K562 (cell line): ENCODE results near the gene ADARB2. TPM values are rescaled to one million over a fixed set of nuclear protein-coding genes. Genes with fewer than 3 reads are reported as not detected.

Experiments
- ATAC-seq: fragments of 200-7000 bp; cut with Tn5 transposase; 3 replicates; pipeline ENCODE4 v1.9.1; 2020; ENCODE audit warnings: moderate library complexity
- BruUV-seq: library from RNA; stranded (reverse); fragments of 400-500 nt; replicated peaks from 2 replicates; lab custom pipeline; 2021; lab: Mats Ljungman, UMichigan
- CTCF ChIA-PET: fragments of 300-600 bp; formaldehyde crosslinking; extraction: SDS; loops from one replicate; lab custom pipeline; 2021; ENCODE audit warnings: low intra/inter-chr PET ratio; lab: Yijun Ruan, JAX
- POLR2A ChIA-PET: fragments of 300-600, 350-650 bp; sonication (Branson Sonifier 250); formaldehyde crosslinking; extraction: SDS; loops from one replicate; lab custom pipeline; 2021; ENCODE audit warnings: antibody characterized with exemption, inconsistent platforms; lab: Yijun Ruan, JAX
- DNase-seq, 4 experiments: peaks; one replicate each; pipeline versions ENCODE4 v3.0.0 to v3.0.0-alpha.2; 2011 to 2018; ENCODE audit warnings: low spot score in 3 of 4, mixed read lengths in 3 of 4; ENCODE audit errors: extremely low read depth in 1 of 4
- FAIRE-seq: peaks from 2 replicates; lab custom pipeline; 2011; peaks lifted over from hg19 to GRCh38; lab: Jason Lieb, UNC
- H2AFZ ChIP-seq: 2 replicates; pipeline ENCODE4 v1.6.0; 2011; ENCODE audit warnings: low read depth, low read length, control low read depth, inconsistent platforms
- H3K27ac ChIP-seq: fragments of 200-600 bp; 3 replicates; pipeline ENCODE4 v1.8.0; 2011; ENCODE audit warnings: low read depth, mild to moderate bottlenecking, control low read depth, inconsistent platforms, low read length, moderate library complexity, mixed read lengths; ENCODE audit errors: extremely low read depth
- H3K27me3 ChIP-seq, 2 experiments: fragments of 300-600 bp in 1 of 2; 2 replicates in 1 of 2; 3 replicates in 1 of 2; pipeline versions ENCODE4 v1.6.0 to v1.8.0; 2011; ENCODE audit warnings: inconsistent platforms in 2 of 2, low read length in 2 of 2, mild to moderate bottlenecking in 1 of 2, mixed read lengths in 1 of 2, moderate library complexity in 1 of 2; ENCODE audit not compliant: control insufficient read depth in 2 of 2, insufficient read depth in 2 of 2
- H3K36me3 ChIP-seq: fragments of 300-600 bp; 3 replicates; pipeline ENCODE4 v1.8.0; 2011; ENCODE audit warnings: mild to moderate bottlenecking, low read length, inconsistent platforms; ENCODE audit not compliant: control insufficient read depth, insufficient read depth
- H3K4me1 ChIP-seq, 2 experiments: fragments of 200-600 bp in 1 of 2; replicated peaks in 1 of 2; 2 replicates in 1 of 2; 3 replicates in 1 of 2; pipeline versions ENCODE4 v1.5.1 to v1.8.0; 2011; ENCODE audit warnings: inconsistent platforms in 2 of 2, low read length in 2 of 2, mild to moderate bottlenecking in 1 of 2, mixed read lengths in 1 of 2, moderate library complexity in 1 of 2; ENCODE audit not compliant: control insufficient read depth in 2 of 2, insufficient read depth in 2 of 2
- H3K4me2 ChIP-seq: 2 replicates; pipeline ENCODE4 v1.6.1; 2011; ENCODE audit warnings: low read length, control low read depth, inconsistent platforms, mixed read lengths; ENCODE audit not compliant: insufficient read depth
- H3K4me3 ChIP-seq: fragments of 200-600 bp; sonication (generic), shearing (Covaris generic); 2 replicates; pipeline ENCODE4 v1.5.1; 2016; ENCODE audit warnings: control low read depth, inconsistent platforms
- H3K79me2 ChIP-seq: fragments of 200-600 bp; 3 replicates; pipeline ENCODE4 v1.8.0; 2011; ENCODE audit warnings: low read length, inconsistent platforms; ENCODE audit not compliant: control insufficient read depth, insufficient read depth
- H3K9ac ChIP-seq, 2 experiments: 2 replicates each; pipeline versions ENCODE4 v1.6.0 to v1.6.1; 2011; ENCODE audit warnings: low read depth in 2 of 2, low read length in 2 of 2, control low read depth in 1 of 2, inconsistent platforms in 1 of 2, mild to moderate bottlenecking in 1 of 2, mixed read lengths in 1 of 2; ENCODE audit not compliant: insufficient read depth in 1 of 2
- H3K9me1 ChIP-seq: one replicate; pipeline ENCODE4 v1.6.0; 2011; ENCODE audit warnings: inconsistent platforms, mild to moderate bottlenecking, low read length, moderate library complexity; ENCODE audit not compliant: control insufficient read depth, insufficient read depth
- H3K9me3 ChIP-seq: replicated peaks from 2 replicates; pipeline ENCODE4 v1.5.1; 2011; ENCODE audit warnings: low read depth, low read length, inconsistent platforms; ENCODE audit not compliant: control insufficient read depth, insufficient read depth
- H4K20me1 ChIP-seq: replicated peaks from 2 replicates; pipeline ENCODE4 v1.6.1; 2011; ENCODE audit warnings: low read length, inconsistent platforms, mixed read lengths; ENCODE audit not compliant: control insufficient read depth, insufficient read depth
- ATF7 ChIP-seq: fragments of 450-650 bp; IDR thresholded peaks from 2 replicates; pipeline ENCODE4 v1.7.1; 2014; ENCODE audit warnings: mild to moderate bottlenecking, moderate library complexity
- EP300 ChIP-seq: IDR thresholded peaks from 2 replicates; pipeline ENCODE4 v1.6.1; 2012; ENCODE audit warnings: low read length, improper control_type of control experiment
- MCM3 ChIP-seq: fragments of 450-650 bp; IDR thresholded peaks from 2 replicates; pipeline ENCODE4 v1.6.1; 2016
- MEIS2 ChIP-seq: fragments of 450-650 bp; IDR thresholded peaks from 2 replicates; pipeline ENCODE4 v1.6.1; 2014; ENCODE audit warnings: mild to moderate bottlenecking; ENCODE audit not compliant: partially characterized antibody
- MXI1 ChIP-seq: IDR thresholded peaks from 2 replicates; pipeline ENCODE4 v1.6.1; 2011; ENCODE audit warnings: low read depth, mild to moderate bottlenecking, improper control_type of control experiment, low read length
- NFIC ChIP-seq: fragments of 450-650 bp; IDR thresholded peaks from 2 replicates; pipeline ENCODE4 v1.6.1; 2017; ENCODE audit warnings: mild to moderate bottlenecking, inconsistent platforms
- SMARCA4 ChIP-seq: fragments of 450-650 bp; IDR thresholded peaks from 2 replicates; pipeline ENCODE4 v1.6.1; 2016
- WGBS: fragments of 100-300 bp; shearing (Covaris generic); methylation state at CpG from one replicate; pipeline ENCODE4 v1.1.6; 2016; ENCODE audit warnings: low coverage, mixed read lengths; ENCODE audit not compliant: insufficient coverage; ENCODE audit errors: missing lambda C conversion rate; 5-methylcytosine and 5-hydroxymethylcytosine counted together
- in situ Hi-C: fragments of 300-500 bp; cut with MboI; formaldehyde crosslinking; loops from 4 replicates; pipeline ENCODE4 v1.15.0; 2018; ENCODE audit warnings: inconsistent platforms, mixed read lengths
- intact Hi-C: fragments of 100-400 bp; cut with micrococcal nuclease; formaldehyde crosslinking; loops from 2 replicates; pipeline ENCODE4 v1.14.2; 2022
- polyA plus RNA-seq, 8 experiments: library from polyadenylated mRNA; depleted of rRNA in 4 of 8; stranded (reverse) in 5 of 8; unstranded in 3 of 8; fragments of >200 nt; fragmentation: Nextera tagmentation in 2 of 8; fragmentation: Illumina TruSeq in 1 of 8; extraction: Ambion mirVana in 2 of 8; extraction: Trizol in 1 of 8; gene quantifications; 2 replicates each; pipeline versions ENCODE4 v1.2.1 to v1.2.3, GENCODE V29; 2011 to 2014; ENCODE audit warnings: inconsistent platforms in 1 of 8, missing spikeins in 1 of 8
- total RNA-seq, 7 experiments: library from RNA; depleted of rRNA in 6 of 7; stranded (reverse); fragments of >200 nt in 6 of 7; fragmentation: Illumina TruSeq in 2 of 7; extraction: Trizol in 2 of 7; gene quantifications; 2 replicates each; pipeline versions ENCODE4 v1.2.1 to v1.2.3, GENCODE V29; 2011 to 2021; ENCODE audit warnings: low replicate concordance in 1 of 7
- TF ChIP-seq, protein P1 (sequence below): sonication (generic); formaldehyde crosslinking; IDR thresholded peaks from 2 replicates; pipeline ENCODE4 v1.9.0; 2022; ENCODE audit warnings: mild to moderate bottlenecking, missing genetic modification reagents
- TF ChIP-seq, protein P2 (sequence below): fragments of 250-450 bp; sonication (Bioruptor Pico); IDR thresholded peaks from 2 replicates; pipeline ENCODE4 v1.5.1; 2021; ENCODE audit warnings: mild to moderate bottlenecking
- TF ChIP-seq, protein P3 (sequence below): fragments of 450-650 bp; IDR thresholded peaks from 2 replicates; pipeline ENCODE4 v1.6.1; 2016; ENCODE audit warnings: mild to moderate bottlenecking

Gene ADARB2
- total and polyA plus RNA-seq, 9 of the 15 experiments (the other 6 are each of a cell fraction or from before 2014, with no cell fraction given), result not detected

DNA sequence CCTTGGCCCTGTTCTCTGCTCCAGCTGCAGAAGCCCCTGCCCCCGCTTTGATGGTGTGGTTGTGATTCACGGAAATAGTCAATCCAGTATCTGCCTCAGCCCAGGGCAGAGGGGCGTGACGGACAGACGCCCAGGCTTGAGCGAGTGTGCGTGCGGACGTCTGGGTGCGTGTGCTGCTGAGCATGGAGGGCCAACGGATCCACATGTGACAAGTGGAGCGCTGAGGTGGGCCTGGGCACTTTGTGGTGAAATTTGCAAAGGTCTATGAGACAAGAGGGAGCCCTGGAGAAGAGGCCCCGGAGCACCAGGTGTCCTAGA, 586.7 kb downstream of the ADARB2 start:
- H4K20me1 ChIP-seq, result no peaks in the 10 kb centered on the region
- CTCF ChIA-PET, result no interaction called here
- intact Hi-C loops (no loop called here), in situ Hi-C loops (no loop called here)
- H2AFZ ChIP-seq, result no peak overlapping the region
- WGBS, result 44% methylated on average over 11 of the region's 13 CpGs
- POLR2A ChIA-PET, result no interaction called here
- no peak for FAIRE-seq
- H3K4me2 ChIP-seq, result no peak overlapping the region
- H3K9me1 ChIP-seq, result no peaks in the 10 kb centered on the region
- peaks cover 7 to 18% of the 10 kb centered on the region in 2 experiments; a peak in 3 of 5 replicates for H3K4me1 ChIP-seq
- H3K79me2 ChIP-seq, result no peaks in the 10 kb centered on the region
- no TSS peak for BruUV-seq
- H3K9ac ChIP-seq, result no peak overlapping the region
- H3K9me3 ChIP-seq, result no peaks in the 10 kb centered on the region
- no peak overlapping the region for H3K4me3 ChIP-seq
- no peak for ATAC-seq
- no peak for DNase-seq
- H3K36me3 ChIP-seq, result peaks cover 4% of the 10 kb centered on the region; the same call in 1 of the 3 replicates
- H3K27me3 ChIP-seq, result peaks cover 2 to 10% of the 10 kb centered on the region in 2 experiments; a peak in 2 of 5 replicates
- TF ChIP-seq, protein P1, sequence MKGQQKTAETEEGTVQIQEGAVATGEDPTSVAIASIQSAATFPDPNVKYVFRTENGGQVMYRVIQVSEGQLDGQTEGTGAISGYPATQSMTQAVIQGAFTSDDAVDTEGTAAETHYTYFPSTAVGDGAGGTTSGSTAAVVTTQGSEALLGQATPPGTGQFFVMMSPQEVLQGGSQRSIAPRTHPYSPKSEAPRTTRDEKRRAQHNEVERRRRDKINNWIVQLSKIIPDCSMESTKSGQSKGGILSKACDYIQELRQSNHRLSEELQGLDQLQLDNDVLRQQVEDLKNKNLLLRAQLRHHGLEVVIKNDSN (CRISPR knock-in tag), result no peak
- TF ChIP-seq, all 486 proteins: peak for 0
- no peak overlapping the region for H3K27ac ChIP-seq

DNA sequence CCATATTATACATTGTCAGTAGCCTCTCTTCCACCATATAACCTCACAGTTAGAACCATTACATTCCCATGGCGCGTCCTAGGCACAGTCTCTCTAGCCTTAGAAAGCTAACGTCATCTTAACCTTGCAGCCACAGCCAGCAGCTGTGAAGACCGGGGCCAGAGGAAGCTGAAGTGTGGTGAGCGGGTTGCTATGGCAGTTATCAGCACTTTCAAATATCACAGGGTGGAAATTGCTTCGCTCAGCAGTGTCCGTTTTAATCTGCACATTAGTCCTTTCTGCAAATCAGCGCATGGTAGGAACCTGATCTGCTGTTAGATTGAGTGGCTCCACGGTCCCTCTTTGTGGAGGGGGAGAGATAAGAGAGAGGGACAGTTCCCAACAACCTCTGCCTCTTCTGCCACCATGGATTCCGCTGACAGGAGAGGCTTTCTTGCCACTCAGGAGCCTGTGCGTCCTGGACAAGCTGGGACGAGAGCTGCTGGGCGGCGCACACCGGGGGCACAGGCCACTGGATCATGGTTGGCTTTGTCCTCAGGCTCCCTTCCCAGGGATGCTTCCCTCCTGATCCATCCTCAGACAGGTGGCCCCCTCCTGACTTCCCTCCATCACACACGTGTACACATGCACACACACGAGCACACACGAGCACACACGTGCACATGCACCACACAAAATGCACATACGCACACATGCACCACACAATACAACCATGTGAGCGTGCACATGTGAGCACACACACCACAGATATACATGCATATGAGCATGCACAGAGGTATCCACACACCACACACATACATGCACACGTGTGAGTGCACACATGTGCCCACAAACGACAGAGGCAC, 587.3 kb downstream of the ADARB2 start:
- DNase-seq, result peak; percentile 30 to 67 (median 42)
- no peaks in the 10 kb centered on the region for H4K20me1 ChIP-seq
- intact Hi-C loops, result no loop called here
- TF ChIP-seq MEIS2, result peak; percentile 19
- TF ChIP-seq NFIC, result no peak
- TF ChIP-seq, protein P2, sequence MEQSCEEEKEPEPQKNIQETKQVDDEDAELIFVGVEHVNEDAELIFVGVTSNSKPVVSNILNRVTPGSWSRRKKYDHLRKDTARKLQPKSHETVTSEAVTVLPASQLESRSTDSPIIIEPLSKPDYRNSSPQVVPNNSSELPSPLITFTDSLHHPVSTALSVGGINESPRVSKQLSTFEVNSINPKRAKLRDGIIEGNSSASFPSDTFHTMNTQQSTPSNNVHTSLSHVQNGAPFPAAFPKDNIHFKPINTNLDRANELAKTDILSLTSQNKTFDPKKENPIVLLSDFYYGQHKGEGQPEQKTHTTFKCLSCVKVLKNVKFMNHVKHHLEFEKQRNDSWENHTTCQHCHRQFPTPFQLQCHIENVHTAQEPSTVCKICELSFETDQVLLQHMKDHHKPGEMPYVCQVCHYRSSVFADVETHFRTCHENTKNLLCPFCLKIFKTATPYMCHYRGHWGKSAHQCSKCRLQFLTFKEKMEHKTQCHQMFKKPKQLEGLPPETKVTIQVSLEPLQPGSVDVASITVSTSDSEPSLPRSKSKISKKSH (CRISPR knock-in tag), result no peak
- TF ChIP-seq, protein P3, sequence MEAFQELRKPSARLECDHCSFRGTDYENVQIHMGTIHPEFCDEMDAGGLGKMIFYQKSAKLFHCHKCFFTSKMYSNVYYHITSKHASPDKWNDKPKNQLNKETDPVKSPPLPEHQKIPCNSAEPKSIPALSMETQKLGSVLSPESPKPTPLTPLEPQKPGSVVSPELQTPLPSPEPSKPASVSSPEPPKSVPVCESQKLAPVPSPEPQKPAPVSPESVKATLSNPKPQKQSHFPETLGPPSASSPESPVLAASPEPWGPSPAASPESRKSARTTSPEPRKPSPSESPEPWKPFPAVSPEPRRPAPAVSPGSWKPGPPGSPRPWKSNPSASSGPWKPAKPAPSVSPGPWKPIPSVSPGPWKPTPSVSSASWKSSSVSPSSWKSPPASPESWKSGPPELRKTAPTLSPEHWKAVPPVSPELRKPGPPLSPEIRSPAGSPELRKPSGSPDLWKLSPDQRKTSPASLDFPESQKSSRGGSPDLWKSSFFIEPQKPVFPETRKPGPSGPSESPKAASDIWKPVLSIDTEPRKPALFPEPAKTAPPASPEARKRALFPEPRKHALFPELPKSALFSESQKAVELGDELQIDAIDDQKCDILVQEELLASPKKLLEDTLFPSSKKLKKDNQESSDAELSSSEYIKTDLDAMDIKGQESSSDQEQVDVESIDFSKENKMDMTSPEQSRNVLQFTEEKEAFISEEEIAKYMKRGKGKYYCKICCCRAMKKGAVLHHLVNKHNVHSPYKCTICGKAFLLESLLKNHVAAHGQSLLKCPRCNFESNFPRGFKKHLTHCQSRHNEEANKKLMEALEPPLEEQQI, result no peak
- TF ChIP-seq SMARCA4, result 0 out of 2 replicates have a peak, but pooled peaks have one; percentile 11
- TF ChIP-seq MCM3, result no peak
- peak; percentile 40; the same call in 1 of the 2 replicates for TF ChIP-seq MXI1
- TF ChIP-seq ATF7, result peak; percentile 82
- TF ChIP-seq EP300, result 0 out of 2 replicates have a peak, but pooled peaks have one; percentile 10

More for the DNA sequence above, 587.3 kb downstream of the ADARB2 start:
- peak; percentile 68 for ATAC-seq
- WGBS, result 31% methylated on average over 23 of the region's 23 CpGs
- Histone ChIP-seq H3K27ac (no peak overlapping the region), H3K9me3 (no peaks in the 10 kb centered on the region), H3K4me2 (no peak overlapping the region; the same call in 1 of the 2 replicates), H3K27me3 (peaks cover 2 to 9% of the 10 kb centered on the region in 2 experiments; a peak in 2 of 5 replicates), H3K9ac (no peak overlapping the region), H3K4me3 (no peak overlapping the region), H3K36me3 (no peaks in the 10 kb centered on the region), H2AFZ (no peak overlapping the region), H3K79me2 (no peaks in the 10 kb centered on the region), H3K4me1 (peaks cover 7 to 18% of the 10 kb centered on the region in 2 experiments; a peak in 3 of 5 replicates), H3K9me1 (no peaks in the 10 kb centered on the region)
- FAIRE-seq, result peak; percentile 77
- ChIA-PET CTCF (no interaction called here), POLR2A (interaction anchor here (0.5 to 1.0 kb wide), 3 partner anchors 16 to 361 kb away, joined by 3 read pairs; no protein-coding TSS in a partner anchor)
- no TSS peak for BruUV-seq
- in situ Hi-C loops, result no loop called here
